ENCODE data around the gene ADAM22. TPM values are rescaled to one million over a fixed set of nuclear protein-coding genes. Genes with fewer than 3 reads are reported as not detected.

The ADAM22 gene
- total and polyA plus RNA-seq, 2 experiments from 2014 or later, result 2.7 to 18.7 TPM

- no peak for TF ChIP-seq CREB1 (CRISPR knock-in tag; IDR thresholded peaks at IDR 0.05; ENCODE audit: low read depth)
- no peak for TF ChIP-seq ZNF462 (CRISPR knock-in tag; IDR thresholded peaks at IDR 0.05)
- TF ChIP-seq EZH2 (IDR thresholded peaks at IDR 0.05; ENCODE audit: low read depth, unreplicated experiment), result no peak
- TF ChIP-seq REST (IDR thresholded peaks at IDR 0.05; ENCODE audit: unreplicated experiment), result no peak
- no peak for TF ChIP-seq ZNF114 (CRISPR knock-in tag; IDR thresholded peaks at IDR 0.05)
- TF ChIP-seq NANOG (IDR thresholded peaks at IDR 0.05; ENCODE audit: borderline replicate concordance), result no peak
- TF ChIP-seq POLR2AphosphoS5 (IDR thresholded peaks at IDR 0.05; ENCODE audit: low read depth), result no peak
- TF ChIP-seq EZH2phosphoT487 (IDR thresholded peaks at IDR 0.05; ENCODE audit: unreplicated experiment), result no peak
- TF ChIP-seq STAT1 (IDR thresholded peaks at IDR 0.05; ENCODE audit: unreplicated experiment), result no peak
- no peak for TF ChIP-seq ZNF331 (CRISPR knock-in tag; IDR thresholded peaks at IDR 0.05; ENCODE audit: low read depth)
- no peak for TF ChIP-seq ETS1 (IDR thresholded peaks at IDR 0.05)
- TF ChIP-seq CTCF (conservative IDR thresholded peaks at IDR 0.05; ENCODE audit: low read depth in 2 of 2), result no peak
- Mint-ChIP-seq H3K27me3 (ENCODE audit: insufficient read depth, low read depth, poor library complexity) (no peaks in the 10 kb centered on the region), H3K27ac (no peak overlapping the region), H3K36me3 (ENCODE audit: low read depth) (peaks cover 16% of the 10 kb centered on the region), H3K4me3 (no peak overlapping the region), H3K9me3 (peaks cover 8% of the 10 kb centered on the region), H3K4me1 (0 out of 3 replicates have a peak, but pooled peaks cover 2% of the 10 kb centered on the region)
- ATAC-seq (no peak), DNase-seq (ENCODE audit: low spot score) (no peak)
- H4K20me1 ChIP-seq (replicated peaks; ENCODE audit: insufficient read depth), result 0 out of 2 replicates have a peak, but pooled peaks cover 3% of the 10 kb centered on the region
- H3K79me2 ChIP-seq (replicated peaks; ENCODE audit: insufficient read depth), result no peaks in the 10 kb centered on the region
- no peaks in the 10 kb centered on the region for H3K4me1 ChIP-seq (ENCODE audit: insufficient read depth)
- H3K4me3 ChIP-seq, result no peak overlapping the region
- H3F3A ChIP-seq (replicated peaks; ENCODE audit: low read depth), result no peaks in the 10 kb centered on the region
- H3K36me3 ChIP-seq (ENCODE audit: insufficient read depth), result no peaks in the 10 kb centered on the region
- H3K4me2 ChIP-seq, result no peak overlapping the region
- no peak overlapping the region for H2AFZ ChIP-seq
- H3K9me2 ChIP-seq (ENCODE audit: insufficient read depth), result no peaks in the 10 kb centered on the region
- no peak overlapping the region for H3K27ac ChIP-seq (ENCODE audit: low read depth)
- no peaks in the 10 kb centered on the region for H3K27me3 ChIP-seq (ENCODE audit: insufficient read depth)
Observed at GRCh38 chr7:87961754-87962153, 27.7 kb downstream of the ADAM22 start.

All from GM23338 (cell line).